AG10803 (cell line): ENCODE data around the gene CLTC.

Experiments used
- DNase-seq: peaks from one replicate; pipeline ENCODE4 v3.0.0; 2010; ENCODE audit warnings: low read depth
- H3K4me3 ChIP-seq: 2 replicates; pipeline ENCODE4 v1.5.1; 2011; ENCODE audit warnings: mild to moderate bottlenecking, low read length, control low read depth
- CTCF ChIP-seq: conservative IDR thresholded peaks from 2 replicates; pipeline ENCODE4 v1.5.1; 2011; ENCODE audit warnings: mild to moderate bottlenecking, low read length, control low read depth, inconsistent platforms

Gene CLTC

DNA sequence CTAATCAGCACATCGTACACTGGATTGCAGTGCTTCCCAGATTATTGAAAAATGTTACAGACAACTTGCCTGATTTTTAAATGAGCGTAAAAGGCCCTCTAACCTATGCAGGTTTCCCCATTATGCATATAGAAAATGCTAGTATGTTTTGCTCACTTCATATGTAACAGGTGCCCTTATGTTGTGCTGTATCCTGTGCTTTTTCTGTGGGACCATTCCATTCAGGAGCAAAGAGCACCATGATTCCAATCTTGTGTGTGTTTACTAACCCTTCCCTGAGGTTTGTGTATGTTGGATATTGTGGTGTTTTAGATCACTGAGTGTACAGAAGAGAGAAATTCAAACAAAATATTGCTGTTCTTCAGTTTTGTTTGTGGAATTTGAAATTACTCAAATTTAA is 74.6 kb downstream of the CLTC start:
- no peak overlapping the region for H3K4me3 ChIP-seq
- no peak for DNase-seq
- TF ChIP-seq CTCF, result no peak

GRCh38 chr17:59695945-59696681 is 76.4 kb downstream of the CLTC start:
- H3K4me3 ChIP-seq, result no peak overlapping the region
- peak; percentile 58 for DNase-seq
- TF ChIP-seq CTCF, result no peak

- no peak for TF ChIP-seq CTCF
- no peak overlapping the region for H3K4me3 ChIP-seq
- DNase-seq, result no peak
Measured at GRCh38 chr17:59696682-59697277, 77.1 kb downstream of the CLTC start.

- no peak for DNase-seq
- TF ChIP-seq CTCF, result no peak
- no peak overlapping the region for H3K4me3 ChIP-seq
Measured at GRCh38 chr17:59698143-59698542, 78.4 kb downstream of the CLTC start.

GRCh38 chr17:59699218-59699617 is 79.5 kb downstream of the CLTC start:
- no peak overlapping the region for H3K4me3 ChIP-seq
- no peak for DNase-seq
- TF ChIP-seq CTCF, result no peak

GRCh38 chr17:59699786-59700185 is 80.1 kb downstream of the CLTC start:
- TF ChIP-seq CTCF, result no peak
- DNase-seq, result no peak

DNA sequence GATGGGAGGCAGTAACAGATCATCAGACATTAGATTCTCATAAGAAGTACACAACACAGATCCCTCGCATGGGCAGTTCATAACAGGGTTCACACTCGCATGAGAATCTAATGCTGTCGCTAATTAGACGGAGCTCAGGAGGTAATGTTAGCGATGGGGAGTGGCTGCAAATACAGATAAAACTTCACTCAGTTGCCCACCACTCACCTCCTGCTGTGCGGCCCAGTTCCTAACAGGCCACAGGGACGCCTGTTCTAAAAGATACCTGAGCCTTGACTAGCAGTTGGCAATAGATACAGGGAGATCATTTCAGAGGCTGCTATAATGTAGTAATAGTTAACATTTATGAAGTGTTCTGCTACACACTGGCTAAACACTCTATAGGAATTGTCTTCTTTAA is 82.6 kb downstream of the CLTC start:
- no peak for DNase-seq
- no peak for TF ChIP-seq CTCF
- no peak overlapping the region for H3K4me3 ChIP-seq

More at GRCh38 chr17:59699786-59700185, 80.1 kb downstream of the CLTC start:
- H3K4me3 ChIP-seq, result no peak overlapping the region
